Cerebellar nuclear complex (tissue), 1 donor: ENCODE results near the gene ZNF503.

Source experiments
- DNase-seq, 2 experiments: peaks; one replicate each; lab custom pipeline; 2025; lab: John Stamatoyannopoulos, UW

Gene ZNF503, protein sequence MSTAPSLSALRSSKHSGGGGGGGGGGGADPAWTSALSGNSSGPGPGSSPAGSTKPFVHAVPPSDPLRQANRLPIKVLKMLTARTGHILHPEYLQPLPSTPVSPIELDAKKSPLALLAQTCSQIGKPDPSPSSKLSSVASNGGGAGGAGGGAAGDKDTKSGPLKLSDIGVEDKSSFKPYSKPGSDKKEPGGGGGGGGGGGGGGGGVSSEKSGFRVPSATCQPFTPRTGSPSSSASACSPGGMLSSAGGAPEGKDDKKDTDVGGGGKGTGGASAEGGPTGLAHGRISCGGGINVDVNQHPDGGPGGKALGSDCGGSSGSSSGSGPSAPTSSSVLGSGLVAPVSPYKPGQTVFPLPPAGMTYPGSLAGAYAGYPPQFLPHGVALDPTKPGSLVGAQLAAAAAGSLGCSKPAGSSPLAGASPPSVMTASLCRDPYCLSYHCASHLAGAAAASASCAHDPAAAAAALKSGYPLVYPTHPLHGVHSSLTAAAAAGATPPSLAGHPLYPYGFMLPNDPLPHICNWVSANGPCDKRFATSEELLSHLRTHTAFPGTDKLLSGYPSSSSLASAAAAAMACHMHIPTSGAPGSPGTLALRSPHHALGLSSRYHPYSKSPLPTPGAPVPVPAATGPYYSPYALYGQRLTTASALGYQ

DNA sequence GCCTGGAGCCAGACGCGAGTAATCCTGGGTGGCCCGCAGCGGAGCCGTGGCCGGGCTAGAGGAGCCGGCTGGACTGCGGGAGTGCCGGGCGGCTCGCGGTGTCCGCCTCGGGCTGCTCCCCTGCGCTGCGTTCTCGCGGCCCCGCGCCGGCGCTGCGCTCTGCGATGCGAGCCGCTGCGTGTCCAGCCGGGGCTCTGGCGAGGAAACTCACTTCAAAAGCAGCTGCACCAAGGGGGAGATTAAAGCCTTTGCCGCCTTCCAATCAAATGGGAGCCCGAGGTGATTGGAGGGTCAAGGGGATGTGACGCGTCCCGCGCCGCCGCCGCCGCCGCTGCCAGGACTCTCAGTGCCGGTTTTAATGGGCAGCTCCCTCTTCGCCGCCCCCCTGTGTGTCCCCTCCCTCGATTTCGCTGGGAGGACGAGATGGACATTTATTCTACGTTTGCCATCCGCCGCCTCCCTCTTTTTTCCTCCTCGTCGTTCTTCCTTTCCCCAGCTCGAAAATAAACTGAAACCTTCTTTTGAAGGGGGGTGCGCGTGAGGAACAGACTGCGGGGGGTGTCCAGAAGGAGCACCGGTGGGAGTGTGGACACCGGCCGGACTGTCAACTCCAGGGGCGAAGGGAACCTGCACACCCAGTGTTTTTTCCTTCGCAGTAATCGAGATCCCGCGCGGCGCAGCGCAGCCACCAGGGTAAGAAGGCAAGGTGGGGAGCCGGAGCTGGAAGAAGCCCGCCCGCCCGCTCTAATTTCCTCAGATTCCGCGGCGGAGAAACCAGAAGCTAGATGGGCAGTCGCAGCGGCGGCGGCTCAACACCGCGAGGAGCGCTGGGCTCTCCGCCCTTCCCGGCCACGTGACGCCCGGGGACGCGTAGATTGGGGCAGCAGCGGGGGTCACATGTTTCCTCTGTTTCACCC is at the start of gene ZNF503:
Gene ZNF503, minus strand, starts transcription at position 196 of the 917 bp plus-strand sequence. CDS start 345 bp downstream, outside the sequence.
- DNase-seq = peak; percentile 36 to 68

GRCh38 chr10:75450644-75451640 is 49.4 kb upstream of the ZNF503 start:
- no peak for DNase-seq

GRCh38 chr10:75450075-75450445 is 48.5 kb upstream of the ZNF503 start:
- DNase-seq = no peak

GRCh38 chr10:75449382-75450074 is 48.0 kb upstream of the ZNF503 start:
- DNase-seq = no peak

- no peak for DNase-seq
These were observed 46.6 kb upstream of the ZNF503 start for GRCh38 chr10:75448166-75448565.

DNA sequence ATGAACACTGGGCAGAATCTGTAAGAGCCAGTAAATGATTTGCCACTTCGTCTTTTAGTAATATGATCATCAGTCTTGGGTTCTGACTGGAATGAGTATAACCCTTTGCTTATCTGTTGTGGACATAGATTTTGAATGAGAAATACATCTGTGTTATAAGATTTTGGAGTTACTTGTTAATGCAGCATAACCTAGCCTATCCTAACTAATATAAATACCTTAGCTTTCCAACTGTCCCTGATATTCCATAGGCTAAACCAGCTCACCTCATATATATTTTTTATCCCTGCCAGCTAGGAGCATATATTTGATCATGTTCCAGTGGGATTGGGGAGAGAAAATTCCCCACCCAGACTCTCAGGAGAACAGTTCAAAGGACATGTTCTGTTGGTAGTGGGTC is 44.9 kb upstream of the ZNF503 start:
- DNase-seq = no peak

GRCh38 chr10:75444781-75445386 is 43.3 kb upstream of the ZNF503 start:
- no peak for DNase-seq

GRCh38 chr10:75443362-75443761 is 41.8 kb upstream of the ZNF503 start:
- DNase-seq = no peak

DNA sequence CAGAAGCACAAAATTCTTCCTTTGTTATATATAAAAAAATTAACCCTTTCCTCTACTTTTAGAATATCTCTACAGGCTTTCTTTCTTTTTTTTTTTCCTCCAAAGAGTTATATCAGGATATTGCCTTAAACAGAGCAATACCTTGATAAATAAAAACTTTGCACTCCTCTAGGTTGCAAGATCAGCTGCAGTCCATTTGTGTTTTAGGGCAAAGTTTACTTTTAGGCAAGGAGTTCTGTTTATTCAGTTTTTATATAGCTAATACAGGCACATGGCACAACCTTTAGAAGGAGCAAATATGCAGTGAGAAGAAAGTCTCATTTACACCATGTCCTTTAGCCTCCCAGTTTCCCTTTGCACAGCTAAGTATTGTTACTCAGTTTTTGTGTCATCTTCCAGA is 40.1 kb upstream of the ZNF503 start:
- DNase-seq = no peak

DNA sequence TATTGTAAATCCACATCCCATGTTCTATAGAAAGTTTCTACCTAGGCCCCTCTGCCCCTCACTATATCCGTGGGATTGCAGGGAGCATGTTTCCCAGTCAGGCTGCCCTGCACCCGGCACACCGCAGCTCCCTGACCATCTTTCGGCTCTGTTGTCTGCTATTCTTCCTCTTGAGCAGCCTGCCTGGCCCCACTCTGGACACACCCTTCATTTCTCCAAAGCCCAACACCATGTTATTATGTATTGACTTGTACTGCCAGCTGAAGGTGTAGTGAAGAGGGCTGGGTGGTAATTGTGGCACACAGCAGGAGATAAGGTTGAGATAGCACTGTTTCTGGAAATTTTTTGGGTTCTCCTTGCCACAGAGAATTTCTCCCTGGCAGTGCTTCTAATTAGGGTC is 39.6 kb upstream of the ZNF503 start:
- DNase-seq = no peak

DNA sequence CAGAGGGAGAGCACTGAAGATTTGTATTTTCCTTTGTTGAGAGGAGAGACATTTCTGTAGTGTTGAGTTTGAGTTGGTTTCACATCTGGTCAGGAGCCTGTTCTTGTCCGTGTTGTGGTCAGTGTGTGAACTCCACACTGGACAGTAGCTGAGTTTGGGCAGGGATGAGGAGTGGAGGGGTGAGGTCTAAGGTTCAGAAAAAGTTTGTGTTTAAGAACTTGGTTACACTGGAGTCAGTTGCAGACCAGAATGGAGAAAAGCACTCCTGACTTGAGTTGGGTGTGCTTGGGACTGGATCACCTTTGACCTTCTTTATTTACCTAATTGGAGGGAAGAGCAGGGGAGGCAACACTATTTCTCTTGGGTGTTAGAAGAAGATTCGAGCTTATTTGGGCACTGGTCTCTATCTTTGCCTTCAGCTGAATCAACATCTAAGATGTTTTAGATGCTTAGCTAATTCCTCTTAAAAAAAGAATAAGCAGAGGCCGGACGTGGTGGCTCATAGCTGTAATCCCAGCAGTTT is 38.8 kb upstream of the ZNF503 start:
- DNase-seq = no peak

- no peak for DNase-seq
These were observed 38.2 kb upstream of the ZNF503 start for GRCh38 chr10:75439811-75440210.

DNA sequence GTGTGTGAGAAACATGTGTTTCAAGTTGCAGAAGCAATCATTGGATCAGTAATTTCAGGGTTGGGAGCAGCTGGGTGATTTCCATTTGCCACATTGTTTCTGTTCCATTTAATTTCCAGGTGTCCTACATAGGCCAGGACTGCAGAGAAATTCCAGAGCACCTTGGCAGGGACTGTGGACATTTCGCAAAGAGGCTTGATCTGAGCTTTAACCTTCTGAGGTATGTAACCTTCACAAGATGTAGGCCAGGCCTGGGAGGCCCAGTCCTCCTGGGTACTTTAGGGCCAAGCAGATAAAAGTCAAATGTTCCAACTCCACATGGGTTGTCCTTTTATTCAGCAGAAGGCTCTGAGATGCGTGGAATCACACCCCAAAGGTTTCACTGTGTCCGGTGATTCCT is 36.7 kb upstream of the ZNF503 start:
- no peak for DNase-seq

- no peak for DNase-seq
These were observed 36.1 kb upstream of the ZNF503 start for GRCh38 chr10:75437693-75438092.

DNA sequence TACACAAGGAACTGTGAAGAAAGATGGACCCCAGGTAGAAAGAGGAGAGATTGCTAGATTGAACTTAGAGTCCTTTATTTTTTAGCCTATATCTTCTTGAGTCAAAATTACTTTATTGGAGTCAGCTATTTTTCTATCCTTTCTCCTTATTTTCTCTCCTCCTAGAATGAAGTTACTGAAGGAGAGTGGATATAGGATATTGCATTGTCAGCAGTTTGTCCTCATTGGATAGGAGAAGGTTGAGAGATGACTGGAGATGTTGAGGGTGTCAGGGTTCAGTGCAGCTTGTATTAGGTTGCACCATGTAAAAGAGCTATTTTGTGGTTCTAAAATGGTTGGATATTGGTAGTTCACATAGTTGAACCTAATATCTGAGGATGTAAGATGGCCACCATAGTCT is 35.3 kb upstream of the ZNF503 start:
- no peak for DNase-seq

GRCh38 chr10:75435291-75435690 is 33.7 kb upstream of the ZNF503 start:
- no peak for DNase-seq

GRCh38 chr10:75434291-75434690 is 32.7 kb upstream of the ZNF503 start:
- no peak for DNase-seq

DNA sequence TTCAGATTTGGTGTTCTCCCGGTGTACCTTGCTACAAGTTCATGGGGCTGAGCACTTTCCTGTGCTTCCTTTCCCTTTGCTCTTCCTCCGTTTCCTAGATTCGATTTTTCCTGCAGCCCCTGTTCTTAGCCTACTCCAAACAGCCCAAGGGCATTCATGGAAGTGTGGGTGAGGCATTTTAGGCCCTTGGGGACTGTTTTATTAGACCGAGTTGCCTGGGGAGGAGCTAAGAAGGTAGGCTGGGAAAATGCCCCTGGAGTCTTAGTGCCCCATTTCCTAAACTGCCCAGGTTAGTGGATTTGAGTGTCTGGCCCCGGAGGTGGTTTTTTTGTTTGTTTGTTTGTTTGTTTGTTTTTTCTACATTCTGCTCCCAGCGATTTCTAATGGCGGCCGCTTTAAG is 31.7 kb upstream of the ZNF503 start:
- DNase-seq = no peak

DNA sequence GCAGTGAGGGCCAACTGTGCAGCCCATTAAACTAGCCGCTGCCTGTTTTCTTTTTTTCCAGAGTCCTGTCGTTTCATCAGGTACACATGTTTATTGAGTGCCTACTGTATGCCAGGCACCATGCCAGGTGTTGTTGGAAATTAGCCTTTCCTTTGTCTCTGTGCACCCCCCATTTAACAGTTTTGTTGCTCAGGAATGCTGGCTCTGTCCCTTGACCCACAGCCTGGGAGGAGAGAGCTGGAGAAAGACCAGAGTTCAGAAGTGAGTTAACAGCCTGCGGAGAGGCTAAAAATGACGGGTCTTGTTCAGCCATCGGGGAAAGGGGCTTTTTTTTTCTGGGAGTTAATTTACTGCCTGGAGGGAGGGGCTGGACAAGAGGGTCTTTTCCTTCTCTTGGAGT is 31.2 kb upstream of the ZNF503 start:
- no peak for DNase-seq

DNA sequence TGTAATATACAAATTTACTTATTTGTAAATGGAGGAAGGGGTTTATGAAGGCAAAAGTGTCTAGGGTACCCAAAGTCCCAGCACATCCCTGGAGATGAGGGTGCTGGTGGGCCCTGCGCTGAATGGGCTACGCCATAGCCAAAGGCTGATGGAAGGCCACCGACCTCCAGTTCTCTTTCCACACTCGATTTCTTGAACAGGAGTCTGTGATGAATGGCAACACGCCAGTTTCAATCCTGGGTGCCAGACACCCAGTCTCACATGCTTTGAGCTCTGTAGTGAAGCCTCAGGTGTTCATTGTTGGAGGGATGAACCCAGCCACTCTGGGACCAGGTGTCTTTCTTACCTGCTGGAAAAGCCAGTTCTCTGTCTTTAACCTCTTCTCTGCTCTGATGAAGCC is 30.6 kb upstream of the ZNF503 start:
- DNase-seq = no peak
